NCI-H2107 treated with DMSO at 0.1 percent for 48 hours (cell line): ENCODE results near the gene ZCWPW2.

ENCODE experiments used
- DNase-seq: peaks from one replicate; lab custom pipeline; 2025; ENCODE audit not compliant: unreplicated experiment; lab: John Stamatoyannopoulos, UW

ZCWPW2 gene

DNA sequence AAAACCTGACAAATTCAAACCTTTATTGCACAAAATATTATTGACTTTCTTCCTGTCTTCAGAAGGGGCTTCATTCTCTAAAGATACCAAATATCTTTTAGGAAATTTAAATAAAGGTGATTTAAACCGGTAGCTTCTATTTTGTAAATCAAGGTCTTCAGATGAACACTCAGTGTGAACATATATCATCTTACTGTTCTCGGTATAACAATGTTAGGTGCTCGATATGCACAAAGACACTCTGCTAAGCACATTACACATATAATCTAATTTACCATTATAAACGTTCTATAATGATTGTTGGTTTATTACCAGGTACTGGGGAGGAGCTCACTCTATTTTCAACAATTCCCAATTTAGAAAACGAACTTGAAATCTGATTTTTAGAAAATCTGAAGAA is 225.5 kb downstream of the ZCWPW2 start:
- no peak for DNase-seq

DNA sequence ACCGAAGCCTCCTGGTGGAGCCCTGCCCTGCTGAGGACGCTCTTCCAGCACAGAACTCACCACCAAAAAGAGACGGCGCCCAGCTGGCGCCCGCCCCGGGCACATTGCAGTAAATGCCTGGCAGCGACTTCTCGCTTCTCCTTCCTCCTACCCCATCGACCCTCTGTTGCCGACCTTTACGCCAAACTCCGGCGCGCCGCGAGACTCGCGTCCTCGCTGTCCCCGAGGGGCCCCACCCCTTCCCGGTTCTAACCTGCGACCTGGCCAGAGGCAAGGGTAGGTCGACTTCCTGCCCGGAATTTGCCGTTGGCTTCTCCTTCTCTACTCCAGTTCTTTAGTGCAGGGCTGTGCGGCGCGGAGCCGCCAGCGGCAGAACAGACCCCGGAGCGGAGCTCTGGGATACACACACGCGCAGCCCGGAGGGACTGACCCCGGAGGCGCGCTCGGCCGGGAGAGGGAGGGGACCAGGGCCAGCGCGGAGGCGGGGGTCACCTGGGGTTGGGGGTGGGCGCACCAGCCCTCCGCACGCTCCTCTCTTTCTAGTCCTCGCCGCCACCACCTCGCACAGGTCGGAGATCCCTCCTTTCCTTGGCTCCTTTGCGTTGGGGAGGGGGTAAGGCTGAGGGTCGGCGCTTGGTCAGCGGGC is 226.7 kb downstream of the ZCWPW2 start:
- no peak for DNase-seq
